ENCODE results near the gene C15orf62. TPM values are rescaled to one million over a fixed set of nuclear protein-coding genes. Genes with fewer than 3 reads are reported as not detected.

C15orf62 gene
- total RNA-seq (1 to 10 TPM in 1 of 9 donors, under 1 TPM in 5, not detected in 3; 0.12 to 1.1 (median 0.18) TPM), polyA plus RNA-seq (under 1 TPM; 0.06 to 0.30 TPM)
- long read RNA-seq, donor 1: 0 reads
- long read RNA-seq, donor 2, partial matches to known transcripts: 0 of 1 reads
- long read RNA-seq, donor 2, other reads (novel, unspliced or antisense): 0 of 1 reads
- long read RNA-seq, donor 3: 0 reads

GRCh38 chr15:40769274-40770146, at the start of gene C15orf62:
TSS of gene C15orf62 (plus strand) at chr15:40769980. CDS start at chr15:40770496, 516 bp downstream.
- ATAC-seq: no peak
- no peaks in the 10 kb centered on the region for H3K27me3 ChIP-seq
- intact Hi-C loops (cut with DNase I): loop anchor here in 4 of 10 donors (5.0 to 10.0 kb wide), 4 partner anchors 33 to 175 kb away; partner anchors contain the start of genes DNAJC17 (in 1 of the 4), KNL1 (in 1 of the 4), VPS18 (in 1 of the 4) and ZFYVE19 (in 1 of the 4)
- no peak for DNase-seq
- H3K4me1 ChIP-seq: peaks cover 0 to 39% (median 6%) of the 10 kb centered on the region in 12 donors
- 60 to 75% (median 69%) methylated on average over 21 to 28 of the region's 28 CpGs for WGBS, 4 donors
- no peak for TF ChIP-seq POLR2A (IDR thresholded peaks at IDR 0.05)
- H3K9me3 ChIP-seq: no peaks in the 10 kb centered on the region
- peak within 1 kb of the TSS in 2 of 12 donors; percentile 10 to 24 for H3K27ac ChIP-seq
- H3K4me3 ChIP-seq: no peak within 1 kb of the TSS
- peaks cover 2 to 61% (median 30%) of the 10 kb centered on the region in 9 donors for H3K36me3 ChIP-seq

GRCh38 chr15:40721701-40722100, 48.1 kb upstream of the C15orf62 start:
- Histone ChIP-seq H3K9me3 (no peaks in the 10 kb centered on the region), H3K4me3 (no peak overlapping the region), H3K27ac (no peak overlapping the region), H3K27me3 (no peaks in the 10 kb centered on the region), H3K4me1 (no peaks in the 10 kb centered on the region), H3K36me3 (no peaks in the 10 kb centered on the region)
- no peak for ATAC-seq
- WGBS, 4 donors: 47 to 73% (median 58%) methylated on average over 1 of the region's 1 CpG
- intact Hi-C loops (cut with DNase I): no loop called here
- no peak for DNase-seq
- TF ChIP-seq POLR2A (IDR thresholded peaks at IDR 0.05): no peak
- TF ChIP-seq CTCF (IDR thresholded peaks at IDR 0.05): no peak

- 90 to 97% (median 95%) methylated on average over 4 of the region's 4 CpGs for WGBS, 4 donors
- Histone ChIP-seq H3K27ac (no peak overlapping the region), H3K36me3 (no peaks in the 10 kb centered on the region), H3K4me1 (no peaks in the 10 kb centered on the region), H3K9me3 (no peaks in the 10 kb centered on the region), H3K27me3 (no peaks in the 10 kb centered on the region), H3K4me3 (no peak overlapping the region)
- no peak for TF ChIP-seq POLR2A (IDR thresholded peaks at IDR 0.05)
- TF ChIP-seq CTCF (IDR thresholded peaks at IDR 0.05): no peak
- ATAC-seq: no peak
- intact Hi-C loops (cut with DNase I): no loop called here
- no peak for DNase-seq
Measured at GRCh38 chr15:40722354-40722753, 47.4 kb upstream of the C15orf62 start.

GRCh38 chr15:40722934-40723333, 46.8 kb upstream of the C15orf62 start:
- Histone ChIP-seq H3K36me3 (no peaks in the 10 kb centered on the region), H3K9me3 (no peaks in the 10 kb centered on the region), H3K27me3 (no peaks in the 10 kb centered on the region), H3K4me3 (no peak overlapping the region), H3K27ac (no peak overlapping the region), H3K4me1 (no peaks in the 10 kb centered on the region)
- intact Hi-C loops (cut with DNase I): no loop called here
- DNase-seq (no peak), ATAC-seq (no peak)
- 91 to 97% (median 94%) methylated on average over 2 of the region's 2 CpGs for WGBS, 4 donors
- no peak for TF ChIP-seq CTCF (IDR thresholded peaks at IDR 0.05)
- TF ChIP-seq POLR2A (IDR thresholded peaks at IDR 0.05): no peak

Measured in heart left ventricle (tissue), 16 donors.